Panc1 (cell line): Measurements from ENCODE around the gene PCDHGA5. TPM values are rescaled to one million over a fixed set of nuclear protein-coding genes. Genes with fewer than 3 reads are reported as not detected.
A peak's percentile ranks its signal among the peaks of the same experiment; 100 is the strongest.

Source experiments
- ATAC-seq: fragments of 200-7000 bp; cut with Tn5 transposase; 2 replicates; pipeline ENCODE4 v1.9.1; 2020; ENCODE audit warnings: mild to moderate bottlenecking, moderate library complexity
- BruUV-seq: library from RNA; stranded (reverse); fragments of 400-500 nt; replicated peaks from 2 replicates; lab custom pipeline; 2021; lab: Mats Ljungman, UMichigan
- CTCF ChIA-PET: fragments of 300-600 bp; sonication (Branson Sonifier 250); formaldehyde crosslinking; loops from one replicate; lab custom pipeline; 2022; ENCODE audit warnings: antibody characterized with exemption; lab: Charles Lee
- POLR2A ChIA-PET: fragments of 300-600 bp; sonication (Branson Sonifier 250); formaldehyde crosslinking; loops from one replicate; lab custom pipeline; 2022; ENCODE audit warnings: antibody characterized with exemption; lab: Charles Lee
- DNase-seq: peaks from one replicate; pipeline ENCODE4 v3.0.0-alpha.2; 2010; ENCODE audit warnings: low read depth, low spot score
- H3K27ac ChIP-seq: 2 replicates; pipeline ENCODE4 v1.5.1; 2011; ENCODE audit warnings: mild to moderate bottlenecking, low read length, inconsistent platforms
- H3K27me3 ChIP-seq: fragments of 200-500 bp; sonication (Bioruptor generic); 2 replicates; pipeline ENCODE4 v1.6.0; 2014; ENCODE audit warnings: low read length, inconsistent platforms; ENCODE audit not compliant: control insufficient read depth, insufficient read depth
- H3K36me3 ChIP-seq: fragments of 200-500 bp; sonication (Bioruptor generic); 2 replicates; pipeline ENCODE4 v1.5.1; 2014; ENCODE audit warnings: inconsistent platforms, mild to moderate bottlenecking, low read length, moderate library complexity; ENCODE audit not compliant: control insufficient read depth, insufficient read depth
- H3K4me1 ChIP-seq: 2 replicates; pipeline ENCODE4 v1.5.1; 2011; ENCODE audit warnings: inconsistent platforms, mild to moderate bottlenecking, low read length, moderate library complexity; ENCODE audit not compliant: control insufficient read depth, insufficient read depth
- H3K4me3 ChIP-seq, 2 experiments: 2 replicates each; pipeline ENCODE4 v1.5.1; 2011 to 2012; ENCODE audit warnings: low read depth in 2 of 2, low read length in 2 of 2, mild to moderate bottlenecking in 2 of 2, inconsistent platforms in 1 of 2, moderate library complexity in 1 of 2
- H3K9me3 ChIP-seq: fragments of 200-500 bp; sonication (Bioruptor generic); 2 replicates; pipeline ENCODE4 v1.5.1; 2014; ENCODE audit warnings: low read depth, mild to moderate bottlenecking, inconsistent platforms, low read length, moderate library complexity; ENCODE audit not compliant: control insufficient read depth, insufficient read depth
- CTCF ChIP-seq: fragments of 450-650 bp; IDR thresholded peaks from 2 replicates; pipeline ENCODE4 v1.5.1; 2017; ENCODE audit warnings: mild to moderate bottlenecking
- POLR2AphosphoS5 ChIP-seq: IDR thresholded peaks from 2 replicates; pipeline ENCODE4 v1.6.1; 2012; ENCODE audit warnings: mild to moderate bottlenecking, low read depth, low read length, moderate library complexity
- REST ChIP-seq, 2 experiments: IDR thresholded peaks; 2 replicates each; pipeline ENCODE4 v1.6.1; 2011 to 2012; ENCODE audit warnings: low read depth in 2 of 2, control low read depth in 1 of 2, low read length in 1 of 2, mild to moderate bottlenecking in 1 of 2, moderate library complexity in 1 of 2; ENCODE audit not compliant: insufficient read depth in 1 of 2
- SIN3A ChIP-seq: IDR thresholded peaks from 2 replicates; pipeline ENCODE4 v1.6.1; 2012; ENCODE audit warnings: low read depth, mild to moderate bottlenecking, low read length, moderate library complexity, borderline replicate concordance; ENCODE audit not compliant: insufficient read depth
- TCF7L2 ChIP-seq: IDR thresholded peaks from 2 replicates; pipeline ENCODE4 v1.6.1; 2011; ENCODE audit warnings: mild to moderate bottlenecking, low read depth, low read length, inconsistent platforms
- in situ Hi-C: cut with HindIII; loops from 2 replicates; pipeline ENCODE4 v1.10.0; 2016; ENCODE audit warnings: low sequenced_read_pairs, low pct_unique_long_range_greater_than_20kb
- intact Hi-C: fragments of 100-400 bp; cut with micrococcal nuclease; formaldehyde crosslinking; loops from one replicate; pipeline ENCODE4 v1.10.0; 2022; ENCODE audit not compliant: unreplicated experiment
- total RNA-seq: library from RNA; stranded (reverse); gene quantifications from one replicate; pipeline ENCODE4 v1.2.1, GENCODE V29; 2021; ENCODE audit not compliant: unreplicated experiment

PCDHGA5 gene
- total RNA-seq, 1 experiment from 2014 or later, result 0.67 TPM

DNA sequence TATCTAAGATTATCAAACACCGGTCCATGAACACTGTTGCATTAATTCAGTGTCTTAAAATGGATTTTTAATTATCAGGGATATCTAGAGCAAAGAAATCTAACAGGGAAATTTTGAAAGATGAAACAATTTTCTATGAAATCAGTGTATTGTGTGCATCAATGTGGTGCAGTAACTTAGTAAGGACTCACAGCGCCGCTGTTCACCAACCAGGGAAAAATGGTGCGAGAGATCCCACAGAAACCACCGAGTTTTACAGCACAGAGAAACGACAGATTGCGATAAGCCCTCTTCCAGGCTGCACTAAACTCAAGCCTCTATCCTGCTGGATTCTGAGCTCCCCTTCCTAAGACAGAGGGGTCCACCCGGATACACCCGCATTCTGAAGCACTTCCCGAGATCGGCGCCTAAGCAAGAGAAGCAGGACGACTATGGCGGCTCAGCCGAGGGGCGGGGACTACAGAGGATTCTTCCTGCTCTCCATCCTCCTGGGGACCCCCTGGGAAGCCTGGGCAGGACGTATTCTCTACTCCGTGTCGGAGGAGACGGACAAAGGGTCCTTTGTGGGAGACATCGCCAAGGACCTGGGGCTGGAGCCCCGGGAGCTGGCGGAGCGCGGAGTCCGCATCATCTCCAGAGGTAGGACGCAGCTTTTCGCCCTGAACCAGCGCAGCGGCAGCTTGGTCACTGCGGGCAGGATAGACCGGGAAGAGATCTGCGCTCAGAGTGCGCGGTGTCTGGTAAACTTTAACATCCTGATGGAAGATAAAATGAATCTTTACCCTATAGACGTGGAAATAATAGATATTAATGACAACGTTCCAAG is 18.7 kb downstream of the PCDHGA5 start, which contains the start of gene PCDHGA7:
TSS of gene PCDHGA7 (plus strand) at position 274 of the 826 bp plus-strand sequence. CDS start at position 432, 158 bp downstream.
- no peaks in the 10 kb centered on the region for H3K9me3 ChIP-seq
- BruUV-seq, result no TSS peak
- ChIA-PET CTCF (no interaction called here), POLR2A (no interaction called here)
- no peak for TF ChIP-seq CTCF
- TF ChIP-seq POLR2AphosphoS5, result no peak
- TF ChIP-seq TCF7L2, result no peak
- no peak for TF ChIP-seq SIN3A
- TF ChIP-seq REST (IDR thresholded peaks at IDR 0.05; ENCODE audit: insufficient read depth in 1 of 2, low read depth in 2 of 2, low read length in 1 of 2), result no peak
- H3K4me1 ChIP-seq, result no peaks in the 10 kb centered on the region
- DNase-seq, result no peak
- intact Hi-C loops (no loop called here), in situ Hi-C loops (no loop called here)
- no peak for ATAC-seq
- H3K27ac ChIP-seq, result no peak within 1 kb of the TSS
- H3K36me3 ChIP-seq, result no peaks in the 10 kb centered on the region
- H3K27me3 ChIP-seq, result 0 out of 2 replicates have a peak, but pooled peaks cover 2% of the 10 kb centered on the region
- H3K4me3 ChIP-seq, result peak within 1 kb of the TSS in 1 of 2 experiments; percentile 18; a peak in 1 of 4 replicates

DNA sequence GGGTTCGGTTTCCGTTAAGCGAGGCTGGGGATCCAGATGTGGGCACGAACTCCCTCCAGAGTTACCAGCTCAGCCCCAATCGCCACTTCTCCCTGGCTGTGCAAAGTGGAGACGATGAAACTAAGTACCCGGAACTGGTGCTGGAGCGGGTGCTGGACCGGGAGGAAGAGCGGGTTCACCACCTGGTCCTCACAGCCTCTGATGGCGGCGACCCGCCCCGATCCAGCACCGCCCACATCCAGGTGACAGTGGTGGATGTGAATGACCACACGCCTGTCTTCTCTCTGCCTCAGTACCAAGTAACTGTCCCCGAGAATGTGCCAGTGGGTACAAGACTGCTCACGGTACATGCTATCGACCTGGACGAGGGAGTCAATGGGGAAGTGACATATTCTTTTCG is 19.4 kb downstream of the PCDHGA5 start:
- 0 out of 2 replicates have a peak, but pooled peaks cover 2% of the 10 kb centered on the region for H3K27me3 ChIP-seq
- H3K9me3 ChIP-seq, result no peaks in the 10 kb centered on the region
- H3K27ac ChIP-seq, result no peak overlapping the region
- no peak for ATAC-seq
- intact Hi-C loops (no loop called here), in situ Hi-C loops (no loop called here)
- CTCF ChIA-PET, result no interaction called here
- no TSS peak for BruUV-seq
- H3K4me3 ChIP-seq, result no peak overlapping the region; a peak in 1 of 4 replicates
- POLR2A ChIA-PET, result no interaction called here
- no peak for DNase-seq
- H3K36me3 ChIP-seq, result no peaks in the 10 kb centered on the region
- no peak for TF ChIP-seq CTCF
- TF ChIP-seq SIN3A, result no peak
- TF ChIP-seq POLR2AphosphoS5, result no peak
- no peak for TF ChIP-seq REST (IDR thresholded peaks at IDR 0.05; ENCODE audit: insufficient read depth in 1 of 2, low read depth in 2 of 2, low read length in 1 of 2)
- TF ChIP-seq TCF7L2, result no peak
- no peaks in the 10 kb centered on the region for H3K4me1 ChIP-seq
